ENCODE measurements around the gene DNAJC17.
A peak's percentile ranks its signal among the peaks of the same experiment; 100 is the strongest.

DNAJC17 gene

DNA sequence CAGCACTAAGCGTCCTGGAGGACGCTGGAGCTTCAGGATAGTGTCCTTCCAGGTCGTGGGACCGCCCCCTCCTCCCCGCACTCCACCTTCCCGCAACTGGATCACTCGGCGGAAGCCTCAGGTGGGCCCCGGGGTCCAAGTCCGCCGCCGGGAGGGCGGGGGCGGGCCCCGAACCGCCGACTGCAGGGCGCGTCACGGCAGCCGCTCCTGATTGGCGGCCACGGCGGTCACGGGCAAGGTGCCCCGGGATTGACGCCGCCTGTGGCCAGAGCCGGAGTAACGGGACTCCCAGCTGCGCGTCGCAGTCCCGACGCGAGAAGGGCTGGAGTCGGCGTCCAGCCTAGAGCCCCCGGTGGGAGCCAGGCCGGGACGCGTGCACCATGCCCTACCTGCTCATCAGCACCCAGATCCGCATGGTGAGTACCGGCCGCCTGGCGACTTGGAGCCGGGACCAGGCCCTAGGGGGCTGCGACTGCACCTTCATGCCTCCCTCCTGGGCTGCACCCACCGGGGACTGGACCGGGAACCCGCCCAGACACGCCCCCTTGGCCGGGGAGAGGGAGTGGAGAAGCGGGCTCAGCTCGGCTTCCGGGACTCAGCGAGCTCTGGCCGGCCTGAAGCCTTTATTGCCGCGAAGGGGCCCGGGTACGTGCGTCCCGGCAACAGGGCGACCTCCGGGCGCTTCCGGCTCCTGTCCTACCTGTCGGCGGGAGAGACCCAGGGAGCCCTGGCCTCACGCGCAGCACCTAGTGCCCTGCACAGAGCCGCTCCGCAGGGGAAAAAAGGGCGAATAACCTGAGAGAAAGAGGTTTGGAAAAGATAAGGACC lies 43.3 kb downstream of the DNAJC17 start, which contains the start of gene GCHFR:
Gene GCHFR (plus strand): TSS at position 268 of the 828 bp plus-strand sequence. CDS start 113 bp downstream, at position 381.
- peak; percentile 71 for DNase-seq

DNA sequence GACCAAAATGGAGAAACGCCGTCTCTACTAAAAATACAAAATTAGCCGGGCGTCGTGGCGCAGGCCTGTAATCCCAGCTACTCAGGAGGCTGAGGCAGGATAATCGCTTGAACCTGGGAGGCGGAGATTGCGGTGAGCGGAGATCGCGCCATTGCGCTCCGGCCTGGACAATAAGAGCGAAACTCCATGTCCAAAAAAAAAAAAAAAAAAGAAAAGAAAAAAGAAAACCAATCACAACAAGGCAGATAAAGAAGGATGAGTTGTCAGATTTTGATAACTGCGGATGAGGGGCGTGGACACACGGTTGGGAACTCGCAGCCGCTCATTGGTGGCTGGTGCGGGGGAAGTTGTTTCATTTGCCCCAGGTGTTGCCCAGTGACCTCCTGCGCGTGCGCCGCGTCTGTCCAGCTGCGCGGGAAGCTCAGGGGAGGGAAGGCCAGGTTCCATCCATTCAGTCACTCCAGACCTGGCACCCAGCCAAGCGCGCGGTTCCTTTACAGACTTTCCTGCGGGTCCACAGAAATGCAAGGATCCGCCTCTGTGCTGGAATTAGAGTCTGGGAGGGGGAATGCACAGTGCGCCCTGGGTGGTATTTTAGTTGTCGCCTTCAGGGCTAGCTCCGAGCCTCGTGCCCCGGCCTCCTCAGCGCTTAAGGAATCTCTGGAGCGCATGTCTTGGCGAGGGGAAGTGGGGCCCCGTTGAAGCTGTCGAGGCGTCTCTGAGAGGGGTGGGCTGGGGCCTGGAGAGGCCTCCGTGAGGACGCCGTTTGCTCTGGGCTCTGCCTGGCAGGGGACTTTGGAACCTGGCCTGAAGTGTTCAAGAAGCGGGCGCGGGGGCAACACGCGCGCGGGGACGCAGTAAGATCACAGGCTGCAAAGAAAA lies 44.1 kb downstream of the DNAJC17 start:
- DNase-seq: peak; percentile 45

DNA sequence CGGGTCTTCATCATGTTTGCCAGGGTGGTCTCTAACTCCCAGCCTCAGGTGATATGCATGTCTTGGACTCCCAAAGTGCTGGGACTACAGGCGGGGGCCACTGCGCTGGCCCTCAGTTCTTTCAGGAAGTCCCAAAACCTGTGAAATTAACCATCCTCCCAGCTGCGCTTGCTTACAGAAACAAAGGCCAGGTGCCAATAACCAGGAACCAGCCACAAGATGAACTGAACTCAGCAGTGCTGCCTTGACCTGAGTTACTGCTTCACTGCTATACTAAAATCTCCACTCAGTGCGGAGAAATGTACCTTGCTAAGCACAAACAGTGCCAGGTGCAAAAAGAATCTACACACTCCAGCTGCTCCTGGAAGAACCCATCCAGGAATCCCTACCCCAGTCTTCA lies 47.3 kb downstream of the DNAJC17 start:
- no peak for DNase-seq

DNA sequence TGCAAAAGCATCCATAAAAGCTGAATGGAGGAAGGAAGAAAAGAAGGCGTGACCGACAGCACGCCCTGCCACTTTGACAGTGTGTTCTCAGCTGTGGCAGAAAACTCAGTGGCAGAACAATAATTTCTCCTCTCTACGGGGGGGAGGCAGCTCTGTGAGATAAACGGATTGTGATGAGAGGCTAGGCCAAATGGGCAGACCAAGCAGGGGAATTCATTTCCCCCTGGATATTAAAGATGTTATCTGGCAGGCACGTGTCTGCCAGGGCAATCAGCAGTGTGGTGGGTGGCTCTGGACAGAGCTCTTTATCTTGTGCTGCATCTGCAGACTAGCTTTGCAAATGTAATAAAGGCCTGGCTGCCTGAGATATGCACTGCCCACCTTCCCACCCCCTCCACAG lies 50.3 kb downstream of the DNAJC17 start:
- DNase-seq: no peak

GRCh38 chr15:40755812-40756208 lies 51.5 kb downstream of the DNAJC17 start:
- DNase-seq: no peak

DNA sequence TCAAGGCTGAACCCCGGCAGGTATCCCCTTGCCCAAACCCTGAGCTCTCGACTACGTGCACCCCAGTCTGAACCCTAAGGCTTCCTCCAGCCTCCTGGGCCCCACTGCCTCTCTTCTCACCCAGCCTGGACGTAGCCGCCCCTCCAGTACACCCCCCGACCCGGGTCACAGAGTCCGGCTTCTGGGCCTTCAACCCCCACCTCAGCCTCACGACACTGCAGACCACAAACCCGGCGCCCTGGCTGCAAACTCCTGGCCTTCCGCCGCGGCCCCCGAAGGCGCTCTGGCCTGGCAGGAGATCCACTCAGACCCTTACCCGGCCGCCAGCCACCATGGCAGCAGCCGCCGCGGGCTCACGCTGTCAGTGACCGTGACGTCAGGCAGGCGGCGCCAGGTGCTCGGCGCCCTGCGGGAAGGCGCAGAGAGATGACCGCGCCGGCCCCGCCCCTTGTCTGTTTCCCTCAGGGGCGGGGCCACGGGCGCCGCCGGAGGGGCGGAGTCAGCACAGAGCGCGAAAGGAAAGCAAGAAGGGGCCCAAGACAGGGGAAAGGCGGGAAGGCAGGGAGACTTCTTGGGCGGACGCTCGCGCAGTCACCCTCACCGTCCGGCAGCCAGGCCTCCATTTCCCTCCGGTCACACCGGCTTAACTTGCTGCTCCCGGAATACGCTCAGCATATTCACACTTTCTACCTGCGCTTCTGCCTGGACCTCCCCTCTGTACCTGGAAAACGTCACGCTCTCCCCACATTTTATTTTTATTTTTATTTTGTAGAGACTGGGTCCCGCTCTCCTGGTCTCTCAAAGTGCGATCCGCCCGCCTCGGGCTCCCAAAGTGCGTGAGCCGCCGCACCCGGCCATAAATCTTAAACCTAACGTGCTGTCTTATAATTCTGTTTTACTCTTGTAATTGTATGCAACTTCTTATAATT lies 52.1 kb downstream of the DNAJC17 start, which contains the start of gene RMDN3:
Gene RMDN3 (minus strand): TSS at position 372 of the 929 bp plus-strand sequence. CDS start 471 bp downstream, outside the sequence.
- peak; percentile 93 for DNase-seq

DNA sequence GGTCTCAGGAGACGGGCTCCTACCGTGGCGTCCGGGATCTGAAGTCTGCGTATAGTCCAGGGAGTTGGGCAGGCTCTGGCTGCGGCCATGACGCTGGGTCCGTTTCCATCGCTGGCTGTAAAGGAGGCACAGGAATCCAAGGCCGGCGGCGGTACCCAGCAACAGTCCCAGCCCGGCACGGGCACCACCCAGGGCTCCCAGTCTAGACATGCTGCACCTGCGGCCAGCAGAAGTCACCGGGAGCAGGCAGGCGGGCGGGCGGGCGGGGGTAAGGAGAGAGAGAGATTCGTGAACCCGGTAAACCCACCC lies 52.7 kb downstream of the DNAJC17 start:
- peak; percentile 30 for DNase-seq

- DNase-seq: no peak
Observed at GRCh38 chr15:40751745-40752144, 55.5 kb downstream of the DNAJC17 start.

GRCh38 chr15:40750885-40751284 lies 56.4 kb downstream of the DNAJC17 start:
- DNase-seq: no peak

GRCh38 chr15:40749151-40749630 lies 58.1 kb downstream of the DNAJC17 start:
- no peak for DNase-seq

- no peak for DNase-seq
Observed at GRCh38 chr15:40747685-40748631, 59.3 kb downstream of the DNAJC17 start.

GRCh38 chr15:40746916-40747418 lies 60.3 kb downstream of the DNAJC17 start:
- DNase-seq: no peak

- no peak for DNase-seq
Observed at GRCh38 chr15:40744815-40745152, 62.5 kb downstream of the DNAJC17 start.

DNA sequence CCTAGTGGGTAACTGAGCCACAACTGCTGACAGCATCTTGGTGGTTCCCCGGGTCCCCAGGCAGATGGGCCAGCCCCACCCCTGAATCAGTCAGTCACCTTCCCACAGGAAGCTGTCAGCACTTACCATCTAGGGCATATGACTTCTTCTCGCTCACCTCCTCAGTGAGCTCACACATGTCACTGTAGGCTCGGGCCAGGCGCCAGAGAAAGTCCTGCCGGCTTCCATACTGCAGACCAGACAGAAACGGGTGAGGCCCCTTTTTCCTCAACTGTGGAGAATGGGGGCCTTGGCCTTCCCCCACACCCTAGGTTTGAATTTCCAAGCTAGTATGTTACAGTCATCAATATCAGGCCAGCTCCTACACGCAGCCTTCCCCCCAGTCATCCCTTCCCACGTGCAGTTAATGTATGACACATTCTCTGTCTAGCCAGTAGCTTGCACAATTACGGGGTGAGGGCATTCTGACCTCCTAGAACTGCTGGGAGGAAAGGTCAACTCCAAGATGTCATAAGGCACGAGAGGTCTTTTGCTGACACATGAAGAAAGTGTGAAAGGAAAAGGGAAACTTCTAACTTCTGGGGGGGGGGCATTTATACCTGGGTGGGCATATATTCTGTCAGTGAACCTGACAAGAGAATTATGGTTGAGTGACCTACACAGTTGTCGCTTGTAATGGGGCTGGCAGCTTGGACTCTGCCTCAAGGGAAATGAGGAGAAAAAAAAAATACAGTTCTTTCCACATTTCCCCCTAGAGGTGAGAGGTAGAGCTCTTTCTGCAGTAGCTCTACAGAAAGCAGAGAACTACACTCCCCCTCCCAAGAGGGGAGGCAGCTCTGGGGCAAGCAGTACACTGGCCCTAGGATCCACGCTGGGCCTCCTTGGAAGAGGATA lies 63.1 kb downstream of the DNAJC17 start:
- DNase-seq: peak; percentile 85

GRCh38 chr15:40743485-40743901 lies 63.8 kb downstream of the DNAJC17 start:
- no peak for DNase-seq

- no peak for DNase-seq
Observed at GRCh38 chr15:40739854-40740253, 67.4 kb downstream of the DNAJC17 start.

DNA sequence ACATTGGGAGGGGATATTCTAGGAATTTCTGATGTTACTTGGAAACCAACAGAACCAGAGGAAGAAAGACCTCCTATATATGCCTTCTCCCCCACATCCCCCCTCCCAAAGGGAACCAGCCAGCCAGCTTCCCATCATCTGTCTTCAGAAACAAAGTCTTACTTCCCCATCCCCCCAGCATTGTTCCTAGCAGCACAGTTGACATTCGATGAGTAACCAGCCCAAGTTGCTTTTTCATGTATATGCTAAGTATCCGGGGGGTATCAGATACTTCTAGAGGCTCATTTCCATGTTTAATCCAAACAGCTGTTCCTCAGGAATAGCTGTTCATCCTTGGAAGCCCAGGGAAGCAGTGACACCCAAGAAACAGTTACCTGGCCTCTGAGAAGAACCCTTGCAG lies 68.2 kb downstream of the DNAJC17 start:
- no peak for DNase-seq

- no peak for DNase-seq
Observed at GRCh38 chr15:40737048-40737447, 70.2 kb downstream of the DNAJC17 start.

- no peak for DNase-seq
Observed at GRCh38 chr15:40736575-40736974, 70.7 kb downstream of the DNAJC17 start.

DNA sequence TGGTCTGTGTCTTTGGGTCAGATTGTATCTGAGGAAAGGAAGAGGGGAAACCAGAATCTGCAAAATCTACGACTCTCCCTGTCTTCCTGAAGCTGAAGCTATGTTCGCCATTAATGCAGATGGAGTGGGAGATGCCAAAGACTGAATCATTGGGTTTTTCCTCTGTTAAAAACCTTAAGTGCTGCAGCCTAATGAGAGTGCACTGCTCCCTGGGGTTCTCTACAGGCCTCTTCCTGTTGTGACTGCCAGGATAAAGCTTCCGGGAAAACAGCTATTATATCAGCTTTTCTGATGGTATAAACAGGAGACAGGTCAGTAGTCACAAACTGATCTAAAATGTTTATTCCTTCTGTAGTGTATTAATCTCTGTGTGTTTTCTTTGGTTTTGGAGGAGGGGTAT lies 76.2 kb downstream of the DNAJC17 start:
- DNase-seq: no peak

Measured in CD4-positive, alpha-beta T cell treated with Interleukin-17A for 1 hour (primary cell).